NT2/D1 (cell line): ENCODE measurements around the gene SEMA4C.

Experiments
- SUZ12 ChIP-seq: IDR thresholded peaks from 2 replicates; pipeline ENCODE4 v1.6.1; 2011; ENCODE audit not compliant: insufficient read length, insufficient read depth; ENCODE audit errors: extremely low read depth
- YY1 ChIP-seq: IDR thresholded peaks from 2 replicates; pipeline ENCODE4 v1.6.1; 2011; ENCODE audit not compliant: insufficient read length, insufficient read depth

GRCh38 chr2:96912346-96913116 is 42.7 kb upstream of the SEMA4C start:
- no peak for TF ChIP-seq SUZ12
- TF ChIP-seq YY1: no peak
